ENCODE measurements around the gene ZFYVE28. TPM values are rescaled to one million over a fixed set of nuclear protein-coding genes. Genes with fewer than 3 reads are reported as not detected.

The ZFYVE28 gene
- total and polyA plus RNA-seq, 2 of the 8 experiments (the other 6 are each of a cell fraction or from before 2014, with no cell fraction given) = 1.7 to 4.9 TPM

GRCh38 chr4:2400841-2401609 lies 17.4 kb downstream of the ZFYVE28 start:
- WGBS, 2 experiments (ENCODE audit: extremely low coverage in 1 of 2, insufficient coverage in 1 of 2, insufficient read length in 1 of 2, insufficient replicate concordance in 2 of 2, low coverage in 1 of 2, low lambda C conversion rate in 2 of 2, missing lambda C conversion rate in 1 of 2) = 83% methylated on average over 14 of the region's 15 CpGs; no CpG with 5 or more reads in 1 of the 2 experiments
- Histone ChIP-seq H2BK120ac (replicated peaks; ENCODE audit: low read depth, low read length) (no peak overlapping the region), H3K79me1 (ENCODE audit: low read depth, low read length) (peaks cover 2% of the 10 kb centered on the region), H3K27ac (ENCODE audit: low read depth, low read length) (no peak overlapping the region), H4K91ac (replicated peaks; ENCODE audit: insufficient read length, low read length) (no peak overlapping the region), H2AFZ (ENCODE audit: low read length) (no peak overlapping the region), H2BK12ac (ENCODE audit: low read depth, low read length) (no peak overlapping the region), H3K9ac (replicated peaks in 1 of 4; ENCODE audit: extremely low read depth in 1 of 4, low read depth in 3 of 4, low read length in 3 of 4) (no peak overlapping the region), H3K4ac (replicated peaks; ENCODE audit: insufficient read length, low read depth, low read length) (no peak overlapping the region), H3K23me2 (ENCODE audit: low read depth, low read length) (no peaks in the 10 kb centered on the region), H3K4me3 (ENCODE audit: extremely low read depth in 1 of 4, insufficient read depth in 2 of 4, low read depth in 3 of 4, low read length in 4 of 4) (no peak overlapping the region), H3K23ac (ENCODE audit: insufficient read length) (no peak overlapping the region), H4K20me1 (replicated peaks in 1 of 2; ENCODE audit: control insufficient read depth in 1 of 2, insufficient read depth in 2 of 2, low read length in 2 of 2) (peaks cover 0 to 2% of the 10 kb centered on the region in 2 experiments), H3K36me3 (ENCODE audit: control insufficient read depth in 2 of 4, insufficient read depth in 4 of 4, low read length in 3 of 4) (no peaks in the 10 kb centered on the region), H2BK20ac (ENCODE audit: low read length) (no peak overlapping the region), H2BK15ac (ENCODE audit: low read length) (no peak overlapping the region; the same call in 1 of the 2 replicates), H3K56ac (replicated peaks; ENCODE audit: insufficient read length, low read depth, low read length) (no peak overlapping the region), H3K4me1 (replicated peaks in 1 of 4; ENCODE audit: control insufficient read depth in 3 of 4, insufficient read depth in 4 of 4, low read length in 3 of 4) (peaks cover 0 to 21% (median 14%) of the 10 kb centered on the region in 4 experiments; a peak in 6 of 7 replicates), H3K14ac (ENCODE audit: insufficient read length) (no peak overlapping the region), H4K5ac (ENCODE audit: insufficient read length, low read depth, low read length) (no peak overlapping the region), H3K18ac (ENCODE audit: extremely low read depth, low read length) (no peak overlapping the region), H2AK5ac (ENCODE audit: low read depth, low read length) (no peak overlapping the region), H3K27me3 (replicated peaks in 1 of 4; ENCODE audit: control insufficient read depth in 3 of 4, extremely low read depth in 1 of 4, insufficient read depth in 3 of 4, low read length in 3 of 4) (no peaks in the 10 kb centered on the region), H3K79me2 (ENCODE audit: control insufficient read depth in 1 of 2, insufficient read depth in 2 of 2, low read length in 2 of 2) (no peaks in the 10 kb centered on the region), H2BK5ac (ENCODE audit: low read depth, low read length) (no peak overlapping the region), H3K9me3 (ENCODE audit: insufficient read depth in 2 of 2, low read depth in 1 of 2, low read length in 1 of 2) (no peaks in the 10 kb centered on the region), H3K4me2 (ENCODE audit: insufficient read depth in 1 of 2, low read depth in 2 of 2, low read length in 2 of 2) (peak overlapping the region; percentile 48 to 69; a peak in 2 of 4 replicates), H4K8ac (ENCODE audit: extremely low read depth, insufficient read depth, low read length) (no peak overlapping the region)
- TF ChIP-seq RBBP5 (IDR thresholded peaks at IDR 0.05; ENCODE audit: borderline replicate concordance, low read depth, low read length) = no peak
- no peak for TF ChIP-seq MAFK (IDR thresholded peaks at IDR 0.05; ENCODE audit: low read depth, low read length)
- no peak for TF ChIP-seq TCF12 (IDR thresholded peaks at IDR 0.05; ENCODE audit: low read depth, low read length)
- ChIA-PET CTCF (ENCODE audit: partially characterized antibody) (interaction anchor here (0.9 to 2.2 kb wide), 10 partner anchors 10 to 184 kb away, joined by 3 to 13 read pairs (median 6); no protein-coding TSS in a partner anchor), POLR2A (ENCODE audit: partially characterized antibody) (interaction anchor here (1.1 to 1.9 kb wide), 3 partner anchors 8 to 41 kb away, joined by 4 to 7 read pairs (median 4); no protein-coding TSS in a partner anchor)
- FAIRE-seq (no peak), DNase-seq (ENCODE audit: low read depth in 1 of 2, low spot score in 2 of 2) (no peak)

Data from H1 (cell line).